Left cardiac atrium (tissue), 4 donors: Measurements from ENCODE around the gene GRIK1. TPM values are rescaled to one million over a fixed set of nuclear protein-coding genes. Genes with fewer than 3 reads are reported as not detected.

Source experiments
- ATAC-seq, 2 donors: fragments of 200-7000 bp; cut with Tn5 transposase; one replicate each; pipeline ENCODE4 v1.9.1; 2020; ENCODE audit warnings: mild to moderate bottlenecking in 2 of 2, moderate library complexity in 2 of 2
- DNase-seq: peaks from one replicate; pipeline ENCODE4 v3.0.0-alpha.2; 2020
- intact Hi-C, 2 donors: fragments of 100-400 bp; cut with DNase I; formaldehyde crosslinking; loops; one replicate each; pipeline versions ENCODE4 v1.14.1 to v1.15.1; 2022 to 2023
- total RNA-seq, 2 donors: library from RNA; stranded (reverse); fragmentation: NEBNext Ultra II Directional; extraction: Animal tissue kit (Norgen Biotek cat#: 25700); gene quantifications; one replicate each; pipeline ENCODE4 v1.2.1, GENCODE V29; 2021
- donor health status: DM: no; HTN: yes; CAD: no.
- donor health status: DM: no; HTN: yes; CAD: no; lungs with severe emphysema.
- donor health status: DM: yes; HTN: yes; CAD: no.
- donor health status: Dilated cardiomyopathy.

The GRIK1 gene
- total RNA-seq, 2 donors from 2014 or later = not detected

DNA sequence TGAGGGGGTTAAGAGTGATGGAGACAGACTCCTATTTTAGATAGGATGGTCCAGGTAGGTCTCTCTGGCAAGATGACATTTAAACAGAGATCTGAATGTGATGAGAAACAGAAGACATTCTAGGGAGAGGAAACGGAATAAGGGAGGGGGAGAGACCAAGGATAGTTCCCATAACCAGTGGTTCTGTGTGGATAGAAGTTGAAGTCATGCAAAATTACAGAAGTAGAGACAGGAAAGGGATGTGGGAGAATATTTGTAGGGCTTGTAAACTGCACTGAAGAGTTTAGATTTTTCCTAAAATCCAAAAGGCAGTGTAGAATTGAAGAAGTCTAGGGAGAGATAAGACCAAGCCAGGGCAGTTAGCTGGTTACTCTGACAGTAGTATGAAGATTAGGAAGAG, 200.6 kb downstream of the GRIK1 start:
- ATAC-seq (no peak), DNase-seq (no peak)
- intact Hi-C loops = no loop called here

GRCh38 chr21:29738730-29739129, 201.1 kb downstream of the GRIK1 start:
- ATAC-seq (no peak), DNase-seq (no peak)
- intact Hi-C loops = no loop called here

DNA sequence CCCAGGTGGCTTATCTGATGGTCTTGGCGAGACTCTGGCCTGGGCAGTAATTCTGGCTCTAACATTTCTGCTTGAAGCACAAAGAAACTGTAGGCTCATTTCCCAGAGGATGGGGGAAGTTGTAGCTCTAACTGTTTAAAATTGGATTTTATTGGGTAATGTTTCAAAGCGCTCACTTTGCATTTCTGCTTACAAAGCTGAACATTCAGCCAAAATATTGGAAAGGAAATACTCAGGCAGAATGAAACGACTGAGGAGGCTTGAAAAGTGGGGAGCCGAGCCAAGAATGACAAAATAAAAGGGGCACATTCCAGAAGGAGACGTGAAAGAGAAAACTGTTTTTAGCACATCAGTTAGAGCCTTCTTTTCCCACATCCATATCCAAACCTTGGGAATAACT, 202.6 kb downstream of the GRIK1 start:
- DNase-seq (no peak), ATAC-seq (no peak)
- intact Hi-C loops = no loop called here

DNA sequence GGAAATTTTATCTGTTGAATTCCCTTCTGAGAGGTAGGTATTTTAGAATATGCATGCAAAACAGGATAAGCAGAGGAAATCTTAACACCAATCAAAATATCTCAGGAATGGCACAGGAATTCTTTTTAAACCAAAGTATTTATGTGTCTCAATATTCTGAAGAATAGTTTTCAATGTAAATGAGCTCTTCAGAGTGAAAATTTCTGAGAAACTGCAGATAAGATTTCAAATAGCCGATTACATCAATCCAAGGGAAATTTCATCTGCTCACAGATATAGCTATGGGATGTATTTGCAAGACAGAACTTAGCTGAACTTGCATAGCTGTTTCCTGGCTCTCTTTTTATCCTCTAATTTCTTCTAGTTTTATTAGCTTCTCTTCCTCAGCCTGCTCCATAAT, 209.5 kb downstream of the GRIK1 start:
- ATAC-seq (no peak), DNase-seq (no peak)
- intact Hi-C loops = no loop called here

GRCh38 chr21:29726044-29726443, 213.8 kb downstream of the GRIK1 start:
- no peak for ATAC-seq

GRCh38 chr21:29725025-29725736, 214.6 kb downstream of the GRIK1 start:
- ATAC-seq = no peak
- no peak for DNase-seq
- intact Hi-C loops = no loop called here

More at GRCh38 chr21:29726044-29726443, 213.8 kb downstream of the GRIK1 start:
- DNase-seq = no peak
- intact Hi-C loops = no loop called here

- ATAC-seq (no peak), DNase-seq (no peak)
- intact Hi-C loops = no loop called here
Measured at GRCh38 chr21:29721964-29722363, 217.8 kb downstream of the GRIK1 start.

- DNase-seq (no peak), ATAC-seq (no peak)
- intact Hi-C loops = no loop called here
Measured at GRCh38 chr21:29721221-29721620, 218.6 kb downstream of the GRIK1 start.

DNA sequence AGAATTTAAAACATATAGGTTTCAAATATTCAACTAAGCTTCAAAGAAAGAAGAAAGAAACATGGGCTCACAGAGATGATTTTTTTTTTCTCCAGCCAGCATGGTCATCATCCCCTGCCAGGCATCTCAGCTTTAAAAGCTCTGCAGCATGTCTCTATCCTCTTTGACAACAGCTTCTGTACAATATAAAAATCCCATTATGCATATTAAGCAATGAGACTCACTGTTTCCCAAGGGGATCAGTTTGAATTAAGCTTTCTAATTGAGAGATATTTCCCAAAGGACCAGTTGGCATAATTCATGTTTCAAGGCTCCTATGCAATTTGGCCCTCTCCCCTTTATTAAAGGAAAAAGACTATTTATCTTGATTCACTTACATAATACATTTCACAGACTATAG, 220.3 kb downstream of the GRIK1 start:
- no peak for ATAC-seq
- no peak for DNase-seq
- intact Hi-C loops = no loop called here

- intact Hi-C loops = no loop called here
- DNase-seq (no peak), ATAC-seq (no peak)
Measured at GRCh38 chr21:29718081-29718815, 221.5 kb downstream of the GRIK1 start.

- intact Hi-C loops = no loop called here
- ATAC-seq (no peak), DNase-seq (no peak)
Measured at GRCh38 chr21:29717659-29718058, 222.1 kb downstream of the GRIK1 start.

DNA sequence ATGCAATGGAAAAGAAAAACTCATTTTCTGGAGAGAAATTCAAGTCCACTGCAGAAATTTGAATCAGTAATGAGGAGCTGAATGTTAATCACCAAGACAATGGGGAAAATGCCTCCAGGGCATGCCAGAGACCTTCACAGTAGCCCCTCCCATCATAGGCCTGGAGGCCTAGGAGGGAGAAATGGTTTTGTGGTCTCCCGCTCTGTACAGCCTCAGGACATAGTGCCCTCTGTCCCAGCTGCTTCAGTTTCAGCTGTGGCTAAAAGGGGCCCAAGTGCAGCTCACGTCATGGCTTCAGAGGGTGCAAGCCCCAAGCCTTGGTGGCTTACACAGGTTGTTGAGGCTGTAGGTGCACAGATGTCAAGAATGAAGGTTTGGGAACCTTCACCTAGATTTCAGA, 223.0 kb downstream of the GRIK1 start:
- ATAC-seq (no peak), DNase-seq (no peak)
- intact Hi-C loops = no loop called here

GRCh38 chr21:29715089-29715488, 224.7 kb downstream of the GRIK1 start:
- ATAC-seq = no peak
- intact Hi-C loops = no loop called here
- no peak for DNase-seq

GRCh38 chr21:29712818-29713217, 227.0 kb downstream of the GRIK1 start:
- no peak for DNase-seq
- intact Hi-C loops = no loop called here
- no peak for ATAC-seq

DNA sequence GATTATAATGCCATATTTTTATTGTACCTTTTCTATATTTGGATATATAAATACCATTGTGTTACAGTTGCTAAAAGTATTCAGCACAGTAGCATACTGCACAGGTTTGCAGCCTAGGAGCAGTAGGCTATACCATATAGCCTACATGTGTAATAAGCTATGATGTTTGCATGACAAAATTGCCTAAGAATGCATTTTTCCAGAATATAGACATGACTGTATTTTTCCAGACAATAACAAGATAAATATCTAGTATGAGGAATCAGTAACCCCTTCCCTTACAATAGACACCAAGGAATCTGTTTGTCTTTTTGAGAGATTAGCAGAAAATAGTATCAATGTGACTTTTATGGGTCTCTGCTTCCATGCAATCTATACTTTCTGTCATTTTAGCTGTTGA, 228.6 kb downstream of the GRIK1 start:
- intact Hi-C loops = no loop called here
- no peak for ATAC-seq
- no peak for DNase-seq

DNA sequence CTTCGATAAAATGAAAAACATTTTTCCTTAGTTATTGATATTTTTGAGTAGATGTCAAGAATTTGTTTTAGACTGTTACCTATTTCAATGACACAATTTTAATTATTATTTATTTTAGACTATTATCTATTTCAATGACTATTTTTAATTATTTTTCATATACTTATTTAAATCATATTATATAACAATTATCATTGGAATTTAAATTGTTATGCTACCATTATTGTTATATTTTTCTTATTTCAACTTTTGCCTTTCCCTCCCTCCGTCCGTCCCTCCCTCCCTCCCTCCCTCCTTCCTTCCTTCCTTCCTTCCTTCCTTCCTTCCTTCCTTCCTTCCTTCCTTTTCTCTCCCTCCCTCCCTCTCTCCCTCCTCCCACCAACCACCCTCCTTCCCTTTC, 229.3 kb downstream of the GRIK1 start:
- no peak for DNase-seq
- intact Hi-C loops = no loop called here
- ATAC-seq = no peak

DNA sequence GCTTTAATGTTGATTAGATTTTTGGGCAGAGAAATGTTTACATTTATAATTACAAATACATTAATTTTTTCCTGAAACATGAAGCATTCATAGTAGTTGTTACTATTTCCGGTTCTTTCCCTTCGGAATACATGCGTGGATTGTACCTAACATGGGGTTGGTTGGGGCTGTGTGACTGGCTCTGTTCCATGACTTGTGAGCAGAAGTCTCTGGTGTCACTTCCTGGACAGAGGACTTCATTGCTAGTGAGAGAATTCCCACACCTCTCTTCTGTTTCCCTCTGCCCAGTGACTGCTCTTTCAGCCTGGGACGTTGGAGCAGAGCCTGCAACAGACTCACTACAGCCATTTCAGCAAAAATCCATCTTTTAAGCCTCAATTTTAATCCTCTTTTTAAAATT, 231.4 kb downstream of the GRIK1 start:
- no peak for DNase-seq
- no peak for ATAC-seq
- intact Hi-C loops = no loop called here

DNA sequence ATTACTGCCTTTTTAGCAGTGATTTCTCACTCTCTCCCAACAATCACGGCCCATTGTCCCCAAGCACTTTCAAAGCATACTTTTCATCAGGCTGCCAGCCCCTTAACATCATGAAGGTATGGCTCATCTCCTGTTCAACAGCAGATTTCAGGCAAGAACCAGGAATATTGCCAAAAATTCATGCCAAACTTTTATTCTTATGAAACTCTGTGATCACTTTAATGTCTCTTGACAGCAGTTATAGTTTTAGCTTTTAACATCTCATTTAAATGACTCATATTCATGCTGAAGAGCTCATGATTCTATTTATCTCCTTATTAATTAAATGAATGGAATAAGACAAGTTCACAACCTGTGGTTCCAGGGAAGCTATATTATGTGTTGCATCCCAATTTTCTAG, 235.1 kb downstream of the GRIK1 start:
- ATAC-seq (no peak), DNase-seq (no peak)
- intact Hi-C loops = no loop called here

GRCh38 chr21:29701676-29702075, 238.1 kb downstream of the GRIK1 start:
- no peak for DNase-seq
- ATAC-seq = no peak
- intact Hi-C loops = no loop called here

DNA sequence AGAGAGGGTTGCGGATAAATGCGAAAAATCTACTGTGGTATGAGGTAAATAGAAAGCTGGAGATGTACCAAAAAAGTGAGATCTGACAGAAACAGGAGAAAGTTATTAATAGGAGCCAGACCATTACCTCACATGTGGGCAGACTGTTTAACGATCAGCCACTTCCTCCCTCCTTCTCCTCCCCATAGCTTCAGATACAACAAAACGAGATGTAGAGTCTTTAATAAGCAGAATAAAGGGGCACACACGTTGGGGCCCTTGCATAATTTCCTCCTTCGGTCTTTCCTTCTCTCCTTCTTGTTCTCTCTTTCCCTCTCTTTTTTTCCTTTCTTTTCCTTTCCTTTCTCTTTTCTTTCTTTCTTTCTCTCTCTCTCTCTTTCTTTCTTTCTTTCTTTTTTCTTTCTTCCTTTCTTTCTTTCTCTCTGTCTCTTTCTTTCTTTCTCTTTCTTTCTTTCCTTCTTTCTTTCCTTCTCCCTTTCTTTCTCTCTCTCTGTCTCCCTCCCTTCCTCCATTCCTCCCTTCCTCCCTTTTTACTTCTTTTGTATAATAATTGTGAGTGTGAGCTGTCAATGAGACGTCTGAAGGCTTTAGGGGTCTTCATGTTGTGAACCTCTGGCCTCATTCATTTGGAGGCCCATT, 242.1 kb downstream of the GRIK1 start:
- intact Hi-C loops = no loop called here
- DNase-seq = no peak
- ATAC-seq = peak in 1 of 2 donors; percentile 40

GRCh38 chr21:29696937-29697336, 242.9 kb downstream of the GRIK1 start:
- DNase-seq (no peak), ATAC-seq (no peak)
- intact Hi-C loops = no loop called here
